ENCODE data around the gene MEOX1. TPM values are rescaled to one million over a fixed set of nuclear protein-coding genes. Genes with fewer than 3 reads are reported as not detected.

Gene MEOX1
- total RNA-seq, 2 donors from 2014 or later, result 3.9 to 13.8 TPM

- H3K27ac ChIP-seq, result no peak overlapping the region
- H3K36me3 ChIP-seq, result no peaks in the 10 kb centered on the region
- no peak for DNase-seq (ENCODE audit: low spot score)
- H3K4me1 ChIP-seq, result peaks cover 0 to 18% of the 10 kb centered on the region in 2 donors
- no peak for TF ChIP-seq CTCF (IDR thresholded peaks at IDR 0.05)
- H3K27me3 ChIP-seq, result no peaks in the 10 kb centered on the region
- no peak overlapping the region for H3K4me3 ChIP-seq
- H3K9me3 ChIP-seq, result no peaks in the 10 kb centered on the region
Measured at GRCh38 chr17:43601280-43602039, 60.3 kb downstream of the MEOX1 start.

GRCh38 chr17:43599835-43600234 lies 61.9 kb downstream of the MEOX1 start:
- Histone ChIP-seq H3K4me3 (no peak overlapping the region), H3K27me3 (no peaks in the 10 kb centered on the region), H3K9me3 (no peaks in the 10 kb centered on the region), H3K4me1 (peaks cover 0 to 18% of the 10 kb centered on the region in 2 donors), H3K27ac (no peak overlapping the region), H3K36me3 (no peaks in the 10 kb centered on the region)
- TF ChIP-seq CTCF (IDR thresholded peaks at IDR 0.05), result no peak
- no peak for DNase-seq (ENCODE audit: low spot score)

GRCh38 chr17:43599046-43599395 lies 62.7 kb downstream of the MEOX1 start:
- no peak overlapping the region for H3K4me3 ChIP-seq
- H3K27me3 ChIP-seq, result no peaks in the 10 kb centered on the region
- no peak for DNase-seq (ENCODE audit: low spot score)
- TF ChIP-seq CTCF (IDR thresholded peaks at IDR 0.05), result no peak
- no peak overlapping the region for H3K27ac ChIP-seq
- H3K9me3 ChIP-seq, result no peaks in the 10 kb centered on the region
- no peaks in the 10 kb centered on the region for H3K36me3 ChIP-seq
- peaks cover 0 to 18% of the 10 kb centered on the region in 2 donors for H3K4me1 ChIP-seq

- Histone ChIP-seq H3K27me3 (no peaks in the 10 kb centered on the region), H3K4me3 (no peak overlapping the region), H3K27ac (peak overlapping the region; percentile 21 to 23), H3K9me3 (no peaks in the 10 kb centered on the region), H3K4me1 (peaks cover 0 to 18% of the 10 kb centered on the region in 2 donors), H3K36me3 (no peaks in the 10 kb centered on the region)
- no peak for TF ChIP-seq CTCF (IDR thresholded peaks at IDR 0.05)
- no peak for DNase-seq (ENCODE audit: low spot score)
Measured at GRCh38 chr17:43598357-43599045, 63.2 kb downstream of the MEOX1 start.

- no peaks in the 10 kb centered on the region for H3K9me3 ChIP-seq
- no peaks in the 10 kb centered on the region for H3K27me3 ChIP-seq
- no peak for DNase-seq (ENCODE audit: low spot score)
- peak overlapping the region; percentile 21 to 23 for H3K27ac ChIP-seq
- no peak overlapping the region for H3K4me3 ChIP-seq
- TF ChIP-seq CTCF (IDR thresholded peaks at IDR 0.05), result no peak
- peaks cover 0 to 18% of the 10 kb centered on the region in 2 donors for H3K4me1 ChIP-seq
- no peaks in the 10 kb centered on the region for H3K36me3 ChIP-seq
Measured at GRCh38 chr17:43597624-43598356, 63.9 kb downstream of the MEOX1 start.

All from right atrium auricular region (tissue), 2 donors.